MCF 10A (cell line): ENCODE data around the gene GEMIN4. TPM values are rescaled to one million over a fixed set of nuclear protein-coding genes. Genes with fewer than 3 reads are reported as not detected.
A peak's percentile ranks its signal among the peaks of the same experiment; 100 is the strongest.

Source experiments
- BruUV-seq: library from RNA; stranded (reverse); fragments of 400-500 nt; replicated peaks from 2 replicates; lab custom pipeline; 2021; lab: Mats Ljungman, UMichigan
- CTCF ChIA-PET: fragments of 300-600 bp; sonication (Branson Sonifier 250); formaldehyde crosslinking; extraction: SDS; loops from one replicate; lab custom pipeline; 2021; ENCODE audit warnings: antibody characterized with exemption, inconsistent platforms; lab: Yijun Ruan, JAX
- POLR2A ChIA-PET: fragments of 300-600, 350-650 bp; sonication (Branson Sonifier 250); formaldehyde crosslinking; extraction: SDS; loops from one replicate; lab custom pipeline; 2020; ENCODE audit warnings: antibody characterized with exemption, inconsistent platforms; lab: Yijun Ruan, JAX
- DNase-seq: peaks from one replicate; pipeline ENCODE4 v3.0.0-alpha.2; 2018; ENCODE audit not compliant: unreplicated experiment
- H3K27ac Mint-ChIP-seq: one replicate; pipeline ENCODE4 v1.8.0; 2022; ENCODE audit warnings: mild to moderate bottlenecking, low read depth, mixed read lengths; ENCODE audit not compliant: unreplicated experiment
- H3K27me3 Mint-ChIP-seq: one replicate; pipeline ENCODE4 v1.8.0; 2022; ENCODE audit warnings: mixed read lengths; ENCODE audit not compliant: insufficient read depth, unreplicated experiment
- H3K36me3 Mint-ChIP-seq: one replicate; pipeline ENCODE4 v1.8.0; 2022; ENCODE audit warnings: mild to moderate bottlenecking, moderate library complexity, mixed read lengths; ENCODE audit not compliant: insufficient read depth, unreplicated experiment
- H3K4me1 Mint-ChIP-seq: one replicate; pipeline ENCODE4 v1.8.0; 2022; ENCODE audit warnings: mixed read lengths; ENCODE audit not compliant: insufficient read depth, unreplicated experiment
- H3K4me3 Mint-ChIP-seq: one replicate; pipeline ENCODE4 v1.8.0; 2022; ENCODE audit warnings: mild to moderate bottlenecking, moderate library complexity, mixed read lengths; ENCODE audit not compliant: unreplicated experiment
- H3K9me3 Mint-ChIP-seq: one replicate; pipeline ENCODE4 v1.8.0; 2022; ENCODE audit warnings: mixed read lengths; ENCODE audit not compliant: unreplicated experiment
- intact Hi-C: fragments of 100-400 bp; cut with micrococcal nuclease; formaldehyde crosslinking; loops from 2 replicates; pipeline ENCODE4 v1.14.1; 2022
- total RNA-seq: library from RNA; stranded (reverse); gene quantifications from 2 replicates; pipeline ENCODE4 v1.2.3, GENCODE V29; 2022
- TF ChIP-seq, protein P1 (sequence below): fragments of 200-600 bp; IDR thresholded peaks from one replicate; pipeline ENCODE4 v1.8.0; 2022; ENCODE audit warnings: antibody characterized with exemption, mild to moderate bottlenecking; ENCODE audit not compliant: unreplicated experiment

The GEMIN4 gene
- total RNA-seq, 1 experiment from 2014 or later: 24.1 TPM

DNA sequence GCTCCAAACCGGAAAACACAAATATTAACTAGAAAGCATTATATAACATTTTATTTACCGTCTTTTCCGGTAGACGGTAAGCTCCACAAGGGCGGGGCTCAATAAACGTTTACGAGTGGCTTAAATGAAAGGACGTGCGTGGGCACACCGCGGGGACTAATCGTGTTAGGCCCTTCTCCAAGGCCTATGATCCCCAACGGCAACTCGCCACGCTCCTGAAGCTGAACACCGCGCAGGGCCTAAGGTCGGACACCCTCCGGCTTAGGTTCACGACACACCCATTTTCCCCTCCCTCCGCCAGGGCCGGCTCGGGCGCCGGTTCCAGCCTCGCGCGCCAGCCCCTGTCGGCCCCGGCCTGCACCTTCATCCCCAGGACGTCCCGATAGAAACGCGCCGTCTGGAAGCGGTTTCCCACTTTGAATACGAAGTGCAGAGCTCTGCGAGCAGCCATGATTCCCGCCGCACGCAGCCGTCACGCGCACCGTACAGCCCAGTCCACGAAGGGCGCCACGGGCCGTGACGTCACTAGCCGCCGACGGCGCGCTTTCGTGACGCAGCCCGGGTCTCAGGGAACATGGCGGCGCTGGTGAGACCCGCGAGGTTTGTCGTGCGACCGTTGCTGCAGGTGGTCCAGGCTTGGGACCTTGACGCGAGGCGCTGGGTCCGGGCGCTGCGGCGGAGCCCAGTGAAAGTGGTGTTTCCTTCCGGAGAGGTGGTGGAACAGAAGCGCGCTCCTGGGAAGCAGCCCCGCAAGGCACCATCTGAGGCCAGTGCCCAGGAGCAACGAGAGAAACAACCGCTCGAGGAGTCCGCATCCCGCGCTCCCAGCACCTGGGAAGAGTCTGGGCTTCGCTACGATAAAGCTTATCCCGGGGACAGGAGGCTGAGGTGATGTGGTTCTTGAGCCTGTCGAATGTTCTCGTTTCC lies 30.0 kb upstream of the GEMIN4 start, which contains the start of the genes GLOD4 and MRM3:
Gene GLOD4 (minus strand): TSS at position 476 of the 927 bp plus-strand sequence. CDS start 25 bp downstream, at position 451.
Gene MRM3 (plus strand): TSS at position 549 of the 927 bp plus-strand sequence. CDS start 26 bp downstream, at position 575.
- POLR2A ChIA-PET: interaction anchor here (0.7 to 4.3 kb wide), 39 partner anchors 9 to 371 kb away, joined by 3 to 41 read pairs (median 4); partner anchors contain the start of genes GEMIN4, NXN, TIMM22 and VPS53
- BruUV-seq: TSS peak; percentile 64
- H3K36me3 Mint-ChIP-seq: peaks cover 59% of the 10 kb centered on the region

DNA sequence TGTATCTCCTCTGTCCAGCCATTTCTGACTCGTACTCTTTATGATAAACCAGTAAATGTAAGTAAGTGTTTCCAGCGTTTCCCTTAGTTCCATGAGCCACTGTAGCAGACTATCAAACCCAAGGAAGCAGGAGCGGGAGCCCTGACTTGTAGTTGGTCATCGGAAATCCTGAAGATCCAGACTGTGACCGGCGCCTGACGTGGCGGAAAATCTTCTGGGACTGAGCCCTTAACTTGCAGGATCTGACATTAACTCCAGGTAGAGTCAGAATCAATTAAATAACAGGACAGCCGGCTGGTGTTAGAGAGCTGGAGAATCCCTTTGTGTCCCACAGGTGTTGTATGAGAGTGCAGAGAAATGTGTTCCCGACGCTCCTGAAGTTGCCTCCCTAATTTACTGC lies 26.0 kb upstream of the GEMIN4 start:
- no peak overlapping the region for H3K4me3 Mint-ChIP-seq
- H3K27ac Mint-ChIP-seq: no peak overlapping the region
- DNase-seq: no peak
- CTCF ChIA-PET: interaction anchor here (1.2 to 5.4 kb wide), 2 partner anchors 202 to 203 kb away, joined by 3 to 41 read pairs; partner anchors contain the start of gene NXN
- H3K27me3 Mint-ChIP-seq: no peaks in the 10 kb centered on the region
- POLR2A ChIA-PET: no interaction called here
- H3K4me1 Mint-ChIP-seq: peaks cover 5% of the 10 kb centered on the region
- H3K9me3 Mint-ChIP-seq: no peaks in the 10 kb centered on the region
- intact Hi-C loops: no loop called here
- H3K36me3 Mint-ChIP-seq: peaks cover 71% of the 10 kb centered on the region
- TF ChIP-seq, protein P1, sequence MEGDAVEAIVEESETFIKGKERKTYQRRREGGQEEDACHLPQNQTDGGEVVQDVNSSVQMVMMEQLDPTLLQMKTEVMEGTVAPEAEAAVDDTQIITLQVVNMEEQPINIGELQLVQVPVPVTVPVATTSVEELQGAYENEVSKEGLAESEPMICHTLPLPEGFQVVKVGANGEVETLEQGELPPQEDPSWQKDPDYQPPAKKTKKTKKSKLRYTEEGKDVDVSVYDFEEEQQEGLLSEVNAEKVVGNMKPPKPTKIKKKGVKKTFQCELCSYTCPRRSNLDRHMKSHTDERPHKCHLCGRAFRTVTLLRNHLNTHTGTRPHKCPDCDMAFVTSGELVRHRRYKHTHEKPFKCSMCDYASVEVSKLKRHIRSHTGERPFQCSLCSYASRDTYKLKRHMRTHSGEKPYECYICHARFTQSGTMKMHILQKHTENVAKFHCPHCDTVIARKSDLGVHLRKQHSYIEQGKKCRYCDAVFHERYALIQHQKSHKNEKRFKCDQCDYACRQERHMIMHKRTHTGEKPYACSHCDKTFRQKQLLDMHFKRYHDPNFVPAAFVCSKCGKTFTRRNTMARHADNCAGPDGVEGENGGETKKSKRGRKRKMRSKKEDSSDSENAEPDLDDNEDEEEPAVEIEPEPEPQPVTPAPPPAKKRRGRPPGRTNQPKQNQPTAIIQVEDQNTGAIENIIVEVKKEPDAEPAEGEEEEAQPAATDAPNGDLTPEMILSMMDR: no peak
- no TSS peak for BruUV-seq

More for the DNA sequence above, 30.0 kb upstream of the GEMIN4 start, which contains the start of the genes GLOD4 and MRM3:
- Mint-ChIP-seq H3K27me3 (no peaks in the 10 kb centered on the region), H3K27ac (peak within 1 kb of the TSS; percentile 98), H3K4me3 (peak within 1 kb of the TSS; percentile 99), H3K4me1 (peaks cover 10% of the 10 kb centered on the region), H3K9me3 (no peaks in the 10 kb centered on the region)
- intact Hi-C loops: loop anchor here (1.0 kb wide), 2 partner anchors 97 to 199 kb away; no protein-coding TSS in a partner anchor
- DNase-seq: peak; percentile 77
- TF ChIP-seq, protein P1: no peak
- CTCF ChIA-PET: interaction anchor here (0.6 to 5.4 kb wide), 10 partner anchors 13 to 218 kb away, joined by 3 to 41 read pairs (median 3); partner anchors contain the start of genes NXN and TIMM22

DNA sequence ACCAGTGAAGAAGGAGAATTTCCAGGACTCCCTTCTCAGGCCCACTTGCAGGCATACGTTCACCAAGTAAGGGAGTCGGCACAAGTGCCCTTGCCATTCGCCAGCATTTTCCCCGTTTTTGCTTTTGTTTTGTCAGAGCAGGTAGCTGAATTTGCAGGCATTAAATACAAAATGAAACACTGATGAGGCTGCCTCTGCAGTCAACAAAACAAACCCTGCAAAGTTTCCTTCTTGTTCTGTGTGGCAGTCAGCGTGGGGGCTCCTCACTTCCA lies 22.2 kb upstream of the GEMIN4 start:
- Mint-ChIP-seq H3K36me3 (peaks cover 92% of the 10 kb centered on the region), H3K4me1 (no peaks in the 10 kb centered on the region), H3K4me3 (no peak overlapping the region), H3K27me3 (no peaks in the 10 kb centered on the region), H3K9me3 (no peaks in the 10 kb centered on the region), H3K27ac (peak overlapping the region; percentile 9)
- DNase-seq: no peak
- ChIA-PET POLR2A (interaction anchor here (0.6 to 1.9 kb wide), 2 partner anchors 8 to 13 kb away, joined by 3 to 12 read pairs; partner anchors contain the start of genes GLOD4 and MRM3), CTCF (no interaction called here)
- BruUV-seq: no TSS peak
- TF ChIP-seq, protein P1: no peak
- intact Hi-C loops: no loop called here
